OCI-LY3 (cell line): Measurements from ENCODE around the gene SPAAR.

ENCODE experiments used
- CTCF ChIP-seq: fragments of 200-600, 300-600 bp; sonication (generic); IDR thresholded peaks from 2 replicates; pipeline ENCODE4 v1.5.1; 2014; ENCODE audit warnings: antibody characterized with exemption, low read length, low read depth
- EZH2phosphoT487 ChIP-seq: fragments of 200-600 bp; shearing (Covaris generic); IDR thresholded peaks from 2 replicates; pipeline ENCODE4 v1.6.1; 2018; ENCODE audit warnings: antibody characterized with exemption, mixed run types, low read depth

DNA sequence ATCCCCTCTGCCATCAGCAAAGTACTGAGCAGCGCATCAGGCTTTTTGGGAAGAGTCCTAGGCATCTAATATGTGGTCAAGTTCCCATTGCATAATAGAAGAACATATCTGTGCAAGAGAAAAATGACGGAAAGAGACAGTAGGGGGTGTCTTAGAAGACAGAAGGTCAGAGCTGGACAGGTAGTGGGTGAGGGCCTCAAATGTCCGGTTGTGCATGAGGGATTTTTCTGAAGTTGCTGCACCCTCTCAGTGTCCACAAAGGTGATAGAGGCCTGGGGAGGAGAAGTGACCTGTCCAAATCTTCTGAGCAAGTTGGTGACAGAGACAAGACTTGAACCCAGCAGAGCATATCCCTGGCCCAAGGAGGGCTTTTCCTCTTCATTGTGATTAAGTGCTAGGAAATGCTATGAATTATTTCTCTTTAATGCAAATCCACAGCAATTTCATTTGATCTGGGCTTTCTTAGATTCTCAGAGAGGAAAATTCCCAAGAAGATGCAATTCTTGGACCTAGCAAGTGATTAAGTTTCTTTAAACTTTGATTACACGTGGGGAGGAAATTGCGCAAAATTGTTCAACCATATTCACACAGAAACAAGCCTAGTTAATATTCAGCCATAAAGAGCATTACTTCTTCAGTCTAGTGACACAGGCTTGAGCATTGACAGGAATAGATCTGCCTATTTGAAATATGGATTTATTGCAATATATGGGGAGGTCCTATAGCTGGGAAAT, 49.0 kb downstream of the SPAAR start, which contains the start of gene OR2S2:
- TF ChIP-seq CTCF (no peak), EZH2phosphoT487 (no peak)
